AG08396 (cell line): Measurements from ENCODE around the gene SPCS2.
"Not testable (repeated sequence)": the region's sequence is repeated elsewhere in the genome, so short reads cannot be mapped to it uniquely, and the experiment has no call there.

Experiments
- DNase-seq: peaks from one replicate; pipeline ENCODE4 v3.0.0; 2012; ENCODE audit warnings: low spot score, mixed read lengths

The SPCS2 gene

GRCh38 chr11:74950374-74950969, 1.4 kb downstream of the SPCS2 start:
- DNase-seq: no peak

GRCh38 chr11:74951226-74951625, 2.2 kb downstream of the SPCS2 start:
- no peak for DNase-seq

GRCh38 chr11:74952752-74953151, 3.7 kb downstream of the SPCS2 start:
- no peak for DNase-seq

DNA sequence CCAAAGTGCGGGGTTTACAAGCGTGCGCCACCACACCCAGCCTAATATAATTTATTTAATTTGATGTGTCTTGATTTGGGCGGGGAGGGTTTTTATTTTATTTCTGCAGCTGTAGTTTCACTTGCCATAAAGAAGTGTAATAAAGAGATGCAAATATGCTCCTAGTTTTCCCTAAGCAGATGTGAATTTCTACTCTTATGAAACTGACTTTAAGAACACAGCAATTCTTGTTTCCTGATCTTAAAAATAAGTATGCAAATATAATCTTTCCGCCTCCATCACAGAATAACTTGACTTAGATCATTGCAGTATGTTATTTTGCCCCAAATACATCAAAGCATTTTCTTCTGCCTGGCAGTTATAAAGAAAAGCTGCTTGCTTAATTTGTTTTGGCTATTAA, 4.4 kb downstream of the SPCS2 start:
- DNase-seq: no peak

DNA sequence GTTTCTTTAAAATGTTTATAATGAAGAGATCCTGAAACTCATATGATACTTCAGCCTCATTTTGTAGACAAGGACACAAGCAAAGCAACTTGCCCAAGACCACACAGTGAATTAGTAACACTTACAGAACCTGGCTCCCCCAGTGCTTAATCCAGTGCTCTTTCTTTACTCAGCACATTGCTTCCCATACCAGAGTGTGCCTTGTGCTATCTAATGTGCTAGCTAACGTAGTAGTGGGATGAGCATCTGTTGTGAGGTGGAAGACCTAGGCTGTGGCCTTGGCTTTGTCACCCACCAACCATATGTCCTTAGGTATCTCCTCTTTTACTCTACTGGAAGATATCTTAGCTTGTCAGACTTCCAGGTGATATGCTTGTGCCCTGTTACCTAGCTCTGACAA, 5.1 kb downstream of the SPCS2 start:
- DNase-seq: no peak

DNA sequence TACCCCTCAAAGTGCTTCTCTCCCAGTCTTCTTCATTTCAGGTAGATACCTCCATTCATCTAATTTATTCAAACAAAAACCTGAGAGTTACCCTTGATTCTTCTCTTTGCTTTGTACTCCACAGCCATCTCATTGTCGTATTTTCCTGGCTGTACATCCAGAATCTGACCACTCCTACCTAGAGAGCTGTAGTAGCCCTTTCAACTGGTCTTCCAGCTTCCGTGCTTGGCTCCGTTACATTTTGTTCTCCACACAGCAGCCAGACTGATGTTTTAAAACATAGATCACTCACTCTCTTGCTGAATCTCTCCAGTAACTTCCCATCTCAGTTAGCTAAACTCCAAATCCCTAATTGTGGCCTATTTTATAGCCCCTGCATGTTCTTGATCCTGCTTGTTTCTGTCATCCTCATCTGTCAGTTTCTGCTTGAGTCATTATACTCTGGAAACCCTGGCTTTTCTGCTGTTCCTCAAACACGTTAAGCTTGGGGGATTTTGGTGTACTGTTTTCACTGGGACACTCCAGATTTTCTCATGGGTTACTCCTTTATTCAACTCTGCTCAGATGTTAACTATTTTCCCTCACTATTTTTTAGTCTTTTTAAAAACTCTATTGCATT, 7.4 kb downstream of the SPCS2 start:
- peak; percentile 6 for DNase-seq

- DNase-seq: no peak
These were observed 9.0 kb downstream of the SPCS2 start for GRCh38 chr11:74957937-74958629.

DNA sequence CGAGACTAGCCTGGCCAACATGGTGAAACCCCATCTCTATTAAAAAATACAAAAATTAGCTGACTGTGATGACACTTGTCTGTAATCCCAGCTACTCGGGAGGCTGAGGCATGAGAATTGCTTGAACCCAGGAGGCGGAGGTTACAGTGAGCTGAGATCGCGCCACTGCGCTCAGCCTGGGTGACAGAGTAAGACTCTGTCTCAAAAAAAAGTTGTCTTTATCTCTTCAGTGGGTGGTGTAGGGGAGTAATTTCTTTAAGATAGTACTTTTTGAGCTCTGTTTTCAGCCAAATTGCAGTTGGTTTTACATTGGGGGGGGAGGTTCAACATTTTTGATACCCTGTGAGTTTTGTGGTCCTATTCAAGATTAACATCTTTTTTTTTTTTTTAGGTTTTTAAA, 11.1 kb downstream of the SPCS2 start:
- not testable (repeated sequence) for DNase-seq

GRCh38 chr11:74966651-74967050, 17.6 kb downstream of the SPCS2 start:
- DNase-seq: no peak

GRCh38 chr11:74970852-74971395, 21.9 kb downstream of the SPCS2 start:
- DNase-seq: no peak

GRCh38 chr11:74971424-74971823, 22.4 kb downstream of the SPCS2 start:
- no peak for DNase-seq

- no peak for DNase-seq
These were observed 29.0 kb downstream of the SPCS2 start for GRCh38 chr11:74978041-74978440.

DNA sequence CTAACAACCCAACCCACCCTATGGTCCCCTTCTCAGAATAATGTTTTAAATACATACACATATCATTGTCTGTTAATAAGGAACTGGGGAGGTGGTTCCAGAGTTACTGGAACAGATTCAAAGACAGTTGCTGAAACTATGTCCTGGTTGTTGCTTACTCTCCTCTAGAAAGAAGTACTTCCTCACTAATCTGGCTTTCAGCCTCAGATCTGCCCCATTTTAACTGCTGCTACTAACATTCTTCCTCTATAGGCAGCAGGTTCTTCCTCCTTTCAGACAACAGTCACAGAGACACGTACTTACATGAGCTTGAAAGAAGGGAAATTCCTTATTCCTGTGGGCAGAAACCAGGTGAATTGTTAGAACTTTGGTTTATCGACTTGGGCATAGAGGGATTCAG, 31.6 kb downstream of the SPCS2 start:
- DNase-seq: no peak

- DNase-seq: no peak
These were observed 32.8 kb downstream of the SPCS2 start for GRCh38 chr11:74981888-74982287.

DNA sequence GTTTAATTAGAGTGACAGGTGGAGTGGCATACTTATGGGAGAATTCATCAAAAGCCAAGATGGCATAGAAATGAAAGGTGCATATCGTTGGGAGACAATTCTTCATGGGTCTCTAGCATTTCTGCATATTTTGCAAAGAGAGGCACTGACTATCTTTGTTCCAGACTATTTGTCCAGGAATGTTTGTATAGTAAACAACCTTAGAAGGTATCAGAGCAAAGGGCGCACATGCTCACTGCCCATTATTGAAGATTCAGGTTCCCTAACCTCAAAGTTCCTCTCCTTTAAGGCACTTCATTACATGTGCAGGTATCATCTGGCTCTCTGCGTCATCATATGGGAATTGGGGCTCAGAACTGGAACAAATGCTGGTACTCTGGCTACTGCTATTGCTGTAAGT, 35.0 kb downstream of the SPCS2 start:
- DNase-seq: no peak

- DNase-seq: no peak
These were observed 35.7 kb downstream of the SPCS2 start for GRCh38 chr11:74984730-74985129.

- DNase-seq: peak; percentile 86
These were observed 39.6 kb downstream of the SPCS2 start, which contains the start of gene NEU3 for GRCh38 chr11:74988541-74989259. Gene NEU3, plus strand, starts transcription at chr11:74988933. Its CDS starts 128 bp downstream, at chr11:74989061.

DNA sequence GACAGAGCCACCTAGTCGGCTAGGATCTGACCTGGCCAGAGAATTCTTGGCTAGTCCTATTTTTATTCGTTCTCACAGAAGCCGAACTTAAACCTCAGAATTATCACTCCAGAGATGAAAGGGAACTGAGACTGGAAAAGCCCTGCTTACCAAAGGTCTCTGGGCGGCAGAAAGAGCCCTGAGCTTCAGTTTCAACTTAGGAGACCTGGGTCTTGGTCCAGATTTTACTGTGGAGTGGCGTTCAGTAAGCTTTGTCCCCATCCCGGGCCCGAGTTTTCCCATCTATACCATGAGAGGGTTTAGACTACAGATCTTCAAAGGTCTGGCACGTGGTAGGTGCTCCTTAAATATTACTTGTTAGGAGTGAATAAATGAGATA, 40.2 kb downstream of the SPCS2 start:
- DNase-seq: peak; percentile 36

DNA sequence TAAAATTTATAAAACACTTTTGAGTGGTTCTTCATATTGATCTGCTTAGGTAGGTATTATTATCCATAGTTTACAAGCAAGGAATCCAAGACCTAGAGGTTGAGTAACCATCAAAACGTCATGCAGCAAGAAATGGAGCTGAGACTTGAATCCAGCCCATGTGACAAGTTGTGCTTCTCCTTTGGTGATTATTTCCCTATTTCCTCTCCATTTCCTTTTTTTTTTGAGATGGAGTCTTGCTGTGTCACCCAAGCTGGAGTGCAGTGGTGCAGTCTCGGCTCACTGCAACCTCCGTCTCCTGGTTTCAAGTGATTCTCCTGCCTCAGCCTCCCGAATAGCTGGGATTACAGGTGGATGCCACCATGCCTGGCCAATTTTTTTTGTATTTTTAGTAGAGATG, 41.1 kb downstream of the SPCS2 start:
- not testable (repeated sequence) for DNase-seq

DNA sequence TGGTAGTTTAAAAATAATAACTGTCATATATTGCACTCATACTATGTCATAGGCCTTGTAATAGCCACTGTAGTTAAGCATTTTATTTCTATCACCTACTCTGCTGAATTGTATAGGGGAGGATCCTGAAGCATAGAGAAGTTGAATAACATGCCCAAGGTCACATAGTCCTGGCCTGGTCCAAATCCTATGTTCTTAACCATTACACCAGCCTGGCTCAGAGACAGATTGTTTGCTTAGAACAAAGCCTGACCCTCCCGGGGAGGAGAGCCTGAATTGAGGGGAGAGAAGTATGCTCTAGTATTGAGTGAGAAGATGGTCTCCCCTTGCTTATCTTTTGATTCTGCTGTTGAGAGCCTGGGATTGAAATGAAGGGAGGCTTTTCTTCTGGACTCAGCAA, 41.9 kb downstream of the SPCS2 start:
- DNase-seq: no peak

GRCh38 chr11:74992852-74993251, 43.8 kb downstream of the SPCS2 start:
- DNase-seq: no peak

- no peak for DNase-seq
These were observed 51.9 kb downstream of the SPCS2 start for GRCh38 chr11:75000975-75001354.

DNA sequence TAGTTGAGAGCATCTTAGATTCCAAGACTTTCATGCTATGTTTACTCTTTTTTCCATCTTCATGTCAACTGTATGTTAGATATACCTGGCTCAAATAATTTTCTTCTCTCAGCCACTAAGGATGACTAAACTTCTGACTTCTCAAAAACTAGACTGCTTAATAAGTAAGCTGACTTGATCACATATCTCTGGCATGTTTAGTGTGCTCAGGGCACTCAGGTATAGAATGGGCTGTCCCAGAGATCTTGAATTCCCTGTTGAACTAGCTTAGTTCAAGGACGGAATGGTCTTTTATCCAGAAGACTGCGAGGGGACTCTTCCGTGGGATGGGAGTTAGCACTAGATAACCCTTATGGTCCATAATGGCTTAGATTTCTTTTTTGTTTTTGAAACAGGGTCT, 52.6 kb downstream of the SPCS2 start:
- DNase-seq: no peak
